Sigmoid colon (tissue), 7 donors: ENCODE results near the gene CRYBG1. TPM values are rescaled to one million over a fixed set of nuclear protein-coding genes. Genes with fewer than 3 reads are reported as not detected.
"Not testable (repeated sequence)": the region's sequence is repeated elsewhere in the genome, so short reads cannot be mapped to it uniquely, and the experiment has no call there.

Experiments
- DNase-seq: peaks from one replicate; pipeline ENCODE4 v3.0.0-alpha.2; 2019
- H3K27ac ChIP-seq, 4 donors: fragments of 200-600 bp; sonication (generic); one replicate each; pipeline ENCODE4 v1.5.1; 2016 to 2019; ENCODE audit warnings: mild to moderate bottlenecking in 1 of 4
- H3K27me3 ChIP-seq, 3 donors: fragments of 200-600 bp; sonication (generic); one replicate each; pipeline ENCODE4 v1.5.1; 2019; ENCODE audit warnings: mild to moderate bottlenecking in 1 of 3
- H3K36me3 ChIP-seq, 4 donors: fragments of 200-600 bp; sonication (generic); one replicate each; pipeline ENCODE4 v1.5.1; 2016 to 2019
- H3K4me1 ChIP-seq, 4 donors: fragments of 200-600 bp; sonication (generic); one replicate each; pipeline ENCODE4 v1.5.1; 2017 to 2019
- H3K4me3 ChIP-seq, 4 donors: fragments of 200-600 bp; sonication (generic); one replicate each; pipeline ENCODE4 v1.5.1; 2017 to 2019; ENCODE audit warnings: mild to moderate bottlenecking in 2 of 4, moderate library complexity in 1 of 4
- H3K9me3 ChIP-seq, 4 donors: fragments of 200-600 bp in 3 of 4; sonication (generic) in 3 of 4; one replicate each; pipeline versions ENCODE4 v1.5.1 to v1.6.1; 2013 to 2019
- CTCF ChIP-seq, 4 experiments: fragments of 450-650 bp in 3 of 4; fragments of 200-600 bp in 1 of 4; IDR thresholded peaks; one replicate each; pipeline ENCODE4 v1.5.1; 2016 to 2019; ENCODE audit warnings: antibody characterized with exemption in 4 of 4, mild to moderate bottlenecking in 3 of 4, moderate library complexity in 2 of 4
- EP300 ChIP-seq, 4 donors: sonication (generic); formaldehyde crosslinking; IDR thresholded peaks; one replicate each; pipeline ENCODE4 v1.6.1; 2017; ENCODE audit warnings: antibody characterized with exemption in 4 of 4
- POLR2A ChIP-seq, 2 donors: fragments of 450-650 bp; IDR thresholded peaks; one replicate each; pipeline ENCODE4 v1.6.1; 2016; ENCODE audit warnings: antibody characterized with exemption in 2 of 2, mild to moderate bottlenecking in 2 of 2, moderate library complexity in 2 of 2
- POLR2AphosphoS5 ChIP-seq, 4 donors: sonication (generic); formaldehyde crosslinking; IDR thresholded peaks; one replicate each; pipeline ENCODE4 v1.6.1; 2017; ENCODE audit warnings: antibody characterized with exemption in 4 of 4
- WGBS, 2 donors: extraction: QIAGEN DNeasy Blood & Tissue Kit; methylation state at CpG; one replicate each; pipeline ENCODE4 v1.1.7; 2013; 5-methylcytosine and 5-hydroxymethylcytosine counted together
- intact Hi-C: fragments of 100-400 bp; cut with DNase I; formaldehyde crosslinking; loops from one replicate; pipeline ENCODE4 v1.15.1; 2023
- polyA plus RNA-seq, 3 donors: library from polyadenylated mRNA; stranded (reverse); fragments of 200-250 nt; gene quantifications; one replicate each; pipeline ENCODE4 v1.2.3, GENCODE V29; 2013
- total RNA-seq, 4 donors: library from RNA; depleted of rRNA; stranded (reverse); fragments of >200 nt; gene quantifications; one replicate each; pipeline ENCODE4 v1.1.0, GENCODE V29; 2016
- donor health status: healthy with polysubstance abuse.
- donor health status: Bipolar disorder and iron deficiency.
- donor health status: healthy.

CRYBG1 gene
- total and polyA plus RNA-seq, 7 donors, result 5.8 to 26.5 (median 10.2) TPM

GRCh38 chr6:106586815-106587415, 226.4 kb downstream of the CRYBG1 start:
- no peaks in the 10 kb centered on the region for H3K9me3 ChIP-seq
- TF ChIP-seq POLR2A (IDR thresholded peaks at IDR 0.05), result no peak
- peak in 1 of 4 donors; percentile 10 for TF ChIP-seq POLR2AphosphoS5 (IDR thresholded peaks at IDR 0.05)
- peak overlapping the region in 3 of 4 donors; percentile 4 to 50 (median 37) for H3K27ac ChIP-seq
- H3K4me3 ChIP-seq, result no peak overlapping the region
- peaks cover 0 to 38% (median 27%) of the 10 kb centered on the region in 4 donors for H3K4me1 ChIP-seq
- no peaks in the 10 kb centered on the region for H3K27me3 ChIP-seq
- H3K36me3 ChIP-seq, result peaks cover 0 to 16% (median 2%) of the 10 kb centered on the region in 4 donors
- no peak for DNase-seq
- WGBS, 2 donors, result 93 to 94% methylated on average over 4 of the region's 4 CpGs
- intact Hi-C loops, result no loop called here

DNA sequence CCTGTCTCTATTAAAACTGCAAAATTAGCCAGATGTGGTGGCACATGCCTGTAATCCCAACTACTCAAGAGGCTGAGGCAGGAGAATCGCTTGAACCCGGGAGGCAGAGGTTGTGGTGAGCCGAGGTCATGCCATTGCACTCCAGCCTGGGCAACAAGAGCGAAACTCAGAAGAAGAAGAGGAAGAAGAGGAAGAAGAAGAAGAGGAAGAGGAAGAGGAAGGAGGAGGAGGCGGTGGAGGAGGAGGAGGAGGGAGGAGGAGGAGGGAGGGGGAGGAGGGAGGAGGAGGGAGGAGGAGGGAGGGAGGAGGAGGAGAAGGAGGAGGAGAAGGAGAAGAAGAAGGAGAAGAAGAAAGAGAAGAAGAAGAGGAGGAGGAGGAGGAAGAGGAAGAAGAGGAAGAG, 228.4 kb downstream of the CRYBG1 start:
- H3K4me3 ChIP-seq, intact Hi-C loops, H3K9me3 ChIP-seq, DNase-seq, H3K27me3 ChIP-seq, H3K36me3 ChIP-seq, H3K27ac ChIP-seq: not testable (repeated sequence)
- 74 to 80% methylated on average over 4 of the region's 5 CpGs for WGBS, 2 donors
- H3K4me1 ChIP-seq, result peaks cover 0 to 38% (median 27%) of the 10 kb centered on the region in 4 donors

- H3K27ac ChIP-seq, result peak overlapping the region in 1 of 4 donors; percentile 14
- no peaks in the 10 kb centered on the region for H3K9me3 ChIP-seq
- DNase-seq, result no peak
- peaks cover 0 to 6% (median 0%) of the 10 kb centered on the region in 4 donors for H3K36me3 ChIP-seq
- intact Hi-C loops, result no loop called here
- WGBS, 2 donors, result 95 to 97% methylated on average over 3 of the region's 3 CpGs
- H3K27me3 ChIP-seq, result no peaks in the 10 kb centered on the region
- TF ChIP-seq POLR2A (IDR thresholded peaks at IDR 0.05) (no peak), CTCF (IDR thresholded peaks at IDR 0.05) (no peak), EP300 (IDR thresholded peaks at IDR 0.05) (no peak), POLR2AphosphoS5 (IDR thresholded peaks at IDR 0.05) (no peak)
- no peak overlapping the region for H3K4me3 ChIP-seq
- H3K4me1 ChIP-seq, result peaks cover 0 to 21% (median 9%) of the 10 kb centered on the region in 4 donors
These were observed 230.8 kb downstream of the CRYBG1 start for GRCh38 chr6:106591111-106591825.

GRCh38 chr6:106599440-106599839, 238.9 kb downstream of the CRYBG1 start:
- Histone ChIP-seq H3K36me3 (peaks cover 0 to 10% (median 2%) of the 10 kb centered on the region in 4 donors), H3K27ac (no peak overlapping the region), H3K4me3 (no peak overlapping the region), H3K9me3 (no peaks in the 10 kb centered on the region), H3K27me3 (no peaks in the 10 kb centered on the region), H3K4me1 (no peaks in the 10 kb centered on the region)
- no peak for DNase-seq
- intact Hi-C loops, result no loop called here
- 48 to 85% methylated on average over 2 of the region's 2 CpGs for WGBS, 2 donors
- TF ChIP-seq POLR2AphosphoS5 (IDR thresholded peaks at IDR 0.05) (no peak), EP300 (IDR thresholded peaks at IDR 0.05) (no peak)

GRCh38 chr6:106600329-106600728, 239.8 kb downstream of the CRYBG1 start:
- H3K9me3 ChIP-seq, result no peaks in the 10 kb centered on the region
- H3K27ac ChIP-seq, result no peak overlapping the region
- no peak overlapping the region for H3K4me3 ChIP-seq
- no peaks in the 10 kb centered on the region for H3K4me1 ChIP-seq
- intact Hi-C loops, result no loop called here
- 94 to 98% methylated on average over 2 of the region's 2 CpGs for WGBS, 2 donors
- DNase-seq, result no peak
- no peak for TF ChIP-seq POLR2A (IDR thresholded peaks at IDR 0.05)
- TF ChIP-seq POLR2AphosphoS5 (IDR thresholded peaks at IDR 0.05), result no peak
- TF ChIP-seq CTCF (IDR thresholded peaks at IDR 0.05), result no peak
- no peak for TF ChIP-seq EP300 (IDR thresholded peaks at IDR 0.05)
- peaks cover 0 to 10% (median 2%) of the 10 kb centered on the region in 4 donors for H3K36me3 ChIP-seq
- H3K27me3 ChIP-seq, result no peaks in the 10 kb centered on the region

DNA sequence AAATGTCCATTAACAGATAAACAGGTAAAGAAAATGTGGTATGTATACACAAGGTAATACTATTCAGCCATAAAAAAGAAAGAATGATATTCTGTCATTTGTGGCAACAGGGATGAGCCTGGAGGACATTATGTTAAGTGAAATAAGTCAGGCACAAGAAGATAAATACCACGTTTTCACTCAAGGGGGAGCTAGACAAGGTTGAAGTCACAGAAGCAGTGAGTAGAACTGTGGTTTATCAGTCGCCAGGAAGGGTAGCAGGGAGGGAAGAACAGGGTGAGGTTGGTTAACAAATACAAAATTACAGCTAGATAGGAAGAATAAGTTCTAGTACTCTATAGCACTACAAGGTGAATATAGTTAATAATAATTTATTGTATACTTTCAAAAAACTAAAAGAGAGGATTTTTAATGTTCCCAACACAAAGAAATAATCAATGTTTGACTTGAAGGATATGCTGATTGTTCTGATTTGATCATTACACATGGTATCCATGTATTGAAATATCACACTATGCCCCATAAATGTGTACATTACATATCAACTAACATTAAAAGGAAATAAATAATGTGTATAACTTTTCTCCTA, 247.7 kb downstream of the CRYBG1 start:
- Histone ChIP-seq H3K9me3 (no peaks in the 10 kb centered on the region), H3K36me3 (peaks cover 0 to 5% (median under 1%) of the 10 kb centered on the region in 4 donors), H3K4me1 (no peaks in the 10 kb centered on the region), H3K27ac (no peak overlapping the region), H3K27me3 (no peaks in the 10 kb centered on the region), H3K4me3 (no peak overlapping the region)
- DNase-seq, result no peak
- TF ChIP-seq CTCF (IDR thresholded peaks at IDR 0.05) (peak in 2 of 4 experiments; percentile 30 to 54), EP300 (IDR thresholded peaks at IDR 0.05) (no peak)
- 1 to 6% methylated on average over 2 of the region's 2 CpGs for WGBS, 2 donors
- intact Hi-C loops, result no loop called here
